Measurements from ENCODE around the gene NFIC.

- TF ChIP-seq CTCF (IDR thresholded peaks at IDR 0.05; ENCODE audit: low read length) (no peak), EZH2 (IDR thresholded peaks at IDR 0.05; ENCODE audit: borderline replicate concordance, low read length) (no peak)
Measured at GRCh38 chr19:3451451-3451866, 85.1 kb downstream of the NFIC start.

Data from OCI-LY1 (cell line).